ENCODE data around the gene ERGIC1. TPM values are rescaled to one million over a fixed set of nuclear protein-coding genes. Genes with fewer than 3 reads are reported as not detected.

The ERGIC1 gene
- total RNA-seq, 1 experiment from 2014 or later: 77.0 TPM

GRCh38 chr5:172886974-172887501 lies 53.0 kb downstream of the ERGIC1 start:
- Histone ChIP-seq H3K79me2 (ENCODE audit: insufficient read depth, low read length) (no peaks in the 10 kb centered on the region), H3K27ac (ENCODE audit: insufficient read length, low read depth, low read length) (no peak overlapping the region), H4K5ac (ENCODE audit: insufficient read length, low read depth, low read length) (no peak overlapping the region), H3K27me3 (ENCODE audit: insufficient read depth, low read length) (no peaks in the 10 kb centered on the region), H3K23ac (ENCODE audit: insufficient read length, low read depth, low read length) (no peak overlapping the region), H2AK5ac (ENCODE audit: insufficient read length, low read length) (no peak overlapping the region), H2BK5ac (ENCODE audit: insufficient read length, low read length) (no peak overlapping the region), H2AFZ (ENCODE audit: low read length) (no peak overlapping the region), H2BK120ac (ENCODE audit: low read depth, low read length, poor library complexity, severe bottlenecking) (no peak overlapping the region), H3K23me2 (ENCODE audit: insufficient read length, low read depth, low read length, poor library complexity, severe bottlenecking) (no peaks in the 10 kb centered on the region), H3K56ac (ENCODE audit: insufficient read length, low read depth, low read length) (no peak overlapping the region), H3T11ph (ENCODE audit: low read length) (no peak overlapping the region), H4K8ac (replicated peaks; ENCODE audit: insufficient read length, low read depth, low read length) (no peak overlapping the region), H2BK15ac (ENCODE audit: low read depth, low read length) (no peak overlapping the region), H3K4ac (ENCODE audit: low read depth, low read length) (no peak overlapping the region), H2BK12ac (ENCODE audit: insufficient read length, low read depth, low read length) (no peak overlapping the region), H3K9ac (ENCODE audit: extremely low read depth, insufficient read length, low read length) (no peak overlapping the region), H3K79me1 (ENCODE audit: insufficient read depth, low read depth, low read length, poor library complexity, severe bottlenecking) (peaks cover 2% of the 10 kb centered on the region), H4K20me1 (ENCODE audit: control insufficient read depth, insufficient read depth, insufficient read length) (peaks cover 3% of the 10 kb centered on the region), H2BK20ac (ENCODE audit: low read depth, low read length, poor library complexity, severe bottlenecking) (no peak overlapping the region), H3K14ac (ENCODE audit: insufficient read depth, low read length) (no peak overlapping the region), H3K4me1 (ENCODE audit: insufficient read depth, low read length) (no peaks in the 10 kb centered on the region), H3K4me2 (ENCODE audit: insufficient read depth, insufficient read length, low read length) (no peak overlapping the region), H4K91ac (ENCODE audit: insufficient read length, low read depth, low read length) (no peak overlapping the region), H3K9me3 (ENCODE audit: control insufficient read depth, low read depth, low read length) (no peaks in the 10 kb centered on the region), H3K18ac (ENCODE audit: insufficient read length, low read depth, low read length) (no peak overlapping the region)
- TF ChIP-seq CTCF (conservative IDR thresholded peaks at IDR 0.05): no peak
- no CpG with 5 or more reads among the region's 17 CpGs for WGBS (ENCODE audit: extremely low coverage, insufficient read length, low lambda C conversion rate)
- Mint-ChIP-seq H3K27me3 (ENCODE audit: low read depth) (no peaks in the 10 kb centered on the region), H3K4me1 (peaks cover 3 to 19% of the 10 kb centered on the region in 2 experiments), H3K4me3 (no peak overlapping the region), H3K36me3 (ENCODE audit: insufficient read depth in 1 of 3, low read depth in 3 of 3) (peaks cover 25 to 54% (median 46%) of the 10 kb centered on the region in 3 experiments), H3K9me3 (peaks cover 0 to 4% of the 10 kb centered on the region in 2 experiments; a peak in 2 of 5 replicates), H3K27ac (peak overlapping the region; percentile 59 to 84 (median 72); a peak in 3 of 7 replicates)
- no peak for DNase-seq

All from H9 (cell line).